ENCODE results near the gene FAM89B. TPM values are rescaled to one million over a fixed set of nuclear protein-coding genes. Genes with fewer than 3 reads are reported as not detected.

Gene FAM89B
- total RNA-seq, 4 donors from 2014 or later, result 57.8 to 73.3 (median 61.2) TPM

DNA sequence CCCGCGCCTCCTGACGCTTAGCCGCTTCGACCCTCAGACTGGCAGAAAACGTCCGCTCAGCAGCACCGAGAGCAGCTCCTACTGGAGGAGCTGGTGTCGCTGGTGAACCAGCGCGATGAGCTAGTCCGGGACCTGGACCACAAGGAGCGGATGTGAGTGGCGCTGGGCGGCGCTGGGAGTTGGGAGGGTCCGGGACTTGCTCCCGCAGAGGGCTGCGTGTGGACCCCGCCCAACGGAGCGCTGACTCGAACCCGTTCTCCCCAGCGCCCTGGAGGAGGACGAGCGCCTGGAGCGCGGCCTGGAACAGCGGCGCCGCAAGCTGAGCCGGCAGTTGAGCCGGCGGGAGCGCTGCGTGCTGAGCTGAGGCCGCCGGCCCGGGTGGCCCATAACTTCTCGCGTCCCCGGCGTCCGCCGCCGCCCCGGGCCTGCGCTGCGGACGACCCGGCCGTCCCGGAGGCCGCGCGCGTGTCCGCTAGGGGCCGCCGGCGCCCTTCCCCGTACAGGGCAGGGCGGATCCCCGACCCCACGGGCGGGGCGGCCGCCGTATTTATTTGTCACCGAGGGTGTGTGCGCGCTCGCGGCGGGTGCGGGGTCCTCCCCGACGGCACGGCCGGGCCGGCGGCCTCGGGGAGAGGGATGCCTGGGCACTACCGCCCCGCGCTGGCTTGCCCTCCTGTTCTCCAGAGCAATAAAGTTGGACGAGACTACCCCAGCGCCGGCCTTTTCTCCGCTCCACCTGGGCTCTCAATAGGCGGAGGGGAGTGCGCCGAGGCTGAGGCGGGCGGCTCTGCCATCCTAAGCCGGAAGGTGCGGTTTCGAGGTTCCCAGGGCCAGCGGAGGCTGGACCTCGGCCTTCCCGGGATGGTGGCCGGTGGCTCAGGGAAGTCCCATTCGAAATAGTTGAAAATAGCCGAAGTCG, 19.9 kb downstream of the FAM89B start:
- WGBS, 2 donors, result 58 to 63% methylated on average over 42 to 55 of the region's 106 CpGs
- DNase-seq (ENCODE audit: low spot score in 2 of 2), result no peak

DNA sequence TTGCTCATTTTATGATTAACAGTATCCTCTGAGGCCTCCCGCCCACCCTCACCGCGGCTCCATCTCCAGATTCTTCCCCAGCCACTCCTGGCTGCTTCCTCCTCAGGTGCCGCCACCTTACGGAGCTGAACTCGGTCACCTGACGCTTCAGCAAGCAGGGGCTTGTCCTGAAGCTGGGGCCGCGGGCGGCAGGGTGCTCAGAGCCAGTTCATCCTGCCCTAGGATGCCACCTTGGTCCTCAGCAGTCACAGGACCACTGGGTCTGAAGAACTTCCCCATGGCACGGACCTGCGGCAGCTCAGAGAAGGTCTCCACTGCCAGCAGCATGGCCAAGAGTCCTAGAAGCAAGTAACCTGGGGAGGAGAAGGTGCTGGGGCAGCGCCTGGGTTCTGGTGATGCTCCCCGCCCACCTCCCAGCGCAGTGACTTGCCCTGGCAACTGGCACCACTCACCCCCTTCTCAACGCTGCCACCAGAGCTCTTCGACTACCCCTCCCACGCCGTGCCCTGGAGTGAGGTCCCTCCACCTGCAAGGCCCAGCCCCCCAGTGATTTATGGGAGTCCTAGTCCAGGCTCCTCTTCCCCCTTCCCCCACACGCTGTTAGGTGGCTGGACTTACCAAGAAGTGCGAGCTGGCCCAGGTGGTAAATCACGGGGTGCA, 20.6 kb downstream of the FAM89B start:
- intact Hi-C loops (cut with DNase I; ENCODE audit: low total_unique reads), result no loop called here
- no peak overlapping the region for H3K4me3 ChIP-seq (ENCODE audit: low read depth, poor library complexity, severe bottlenecking)
- TF ChIP-seq, protein P1, sequence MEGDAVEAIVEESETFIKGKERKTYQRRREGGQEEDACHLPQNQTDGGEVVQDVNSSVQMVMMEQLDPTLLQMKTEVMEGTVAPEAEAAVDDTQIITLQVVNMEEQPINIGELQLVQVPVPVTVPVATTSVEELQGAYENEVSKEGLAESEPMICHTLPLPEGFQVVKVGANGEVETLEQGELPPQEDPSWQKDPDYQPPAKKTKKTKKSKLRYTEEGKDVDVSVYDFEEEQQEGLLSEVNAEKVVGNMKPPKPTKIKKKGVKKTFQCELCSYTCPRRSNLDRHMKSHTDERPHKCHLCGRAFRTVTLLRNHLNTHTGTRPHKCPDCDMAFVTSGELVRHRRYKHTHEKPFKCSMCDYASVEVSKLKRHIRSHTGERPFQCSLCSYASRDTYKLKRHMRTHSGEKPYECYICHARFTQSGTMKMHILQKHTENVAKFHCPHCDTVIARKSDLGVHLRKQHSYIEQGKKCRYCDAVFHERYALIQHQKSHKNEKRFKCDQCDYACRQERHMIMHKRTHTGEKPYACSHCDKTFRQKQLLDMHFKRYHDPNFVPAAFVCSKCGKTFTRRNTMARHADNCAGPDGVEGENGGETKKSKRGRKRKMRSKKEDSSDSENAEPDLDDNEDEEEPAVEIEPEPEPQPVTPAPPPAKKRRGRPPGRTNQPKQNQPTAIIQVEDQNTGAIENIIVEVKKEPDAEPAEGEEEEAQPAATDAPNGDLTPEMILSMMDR (IDR thresholded peaks at IDR 0.05), result no peak
- TF ChIP-seq POLR2A (IDR thresholded peaks at IDR 0.05), result no peak
- no peak for DNase-seq (ENCODE audit: low spot score in 2 of 2)
- 43 to 56% methylated on average over 21 to 22 of the region's 22 CpGs for WGBS, 2 donors

More for the DNA sequence above, 19.9 kb downstream of the FAM89B start:
- H3K4me3 ChIP-seq (ENCODE audit: low read depth, poor library complexity, severe bottlenecking), result no peak overlapping the region
- TF ChIP-seq, protein P1 (IDR thresholded peaks at IDR 0.05), result no peak
- no peak for TF ChIP-seq POLR2A (IDR thresholded peaks at IDR 0.05)
- intact Hi-C loops (cut with DNase I; ENCODE audit: low total_unique reads), result no loop called here

DNA sequence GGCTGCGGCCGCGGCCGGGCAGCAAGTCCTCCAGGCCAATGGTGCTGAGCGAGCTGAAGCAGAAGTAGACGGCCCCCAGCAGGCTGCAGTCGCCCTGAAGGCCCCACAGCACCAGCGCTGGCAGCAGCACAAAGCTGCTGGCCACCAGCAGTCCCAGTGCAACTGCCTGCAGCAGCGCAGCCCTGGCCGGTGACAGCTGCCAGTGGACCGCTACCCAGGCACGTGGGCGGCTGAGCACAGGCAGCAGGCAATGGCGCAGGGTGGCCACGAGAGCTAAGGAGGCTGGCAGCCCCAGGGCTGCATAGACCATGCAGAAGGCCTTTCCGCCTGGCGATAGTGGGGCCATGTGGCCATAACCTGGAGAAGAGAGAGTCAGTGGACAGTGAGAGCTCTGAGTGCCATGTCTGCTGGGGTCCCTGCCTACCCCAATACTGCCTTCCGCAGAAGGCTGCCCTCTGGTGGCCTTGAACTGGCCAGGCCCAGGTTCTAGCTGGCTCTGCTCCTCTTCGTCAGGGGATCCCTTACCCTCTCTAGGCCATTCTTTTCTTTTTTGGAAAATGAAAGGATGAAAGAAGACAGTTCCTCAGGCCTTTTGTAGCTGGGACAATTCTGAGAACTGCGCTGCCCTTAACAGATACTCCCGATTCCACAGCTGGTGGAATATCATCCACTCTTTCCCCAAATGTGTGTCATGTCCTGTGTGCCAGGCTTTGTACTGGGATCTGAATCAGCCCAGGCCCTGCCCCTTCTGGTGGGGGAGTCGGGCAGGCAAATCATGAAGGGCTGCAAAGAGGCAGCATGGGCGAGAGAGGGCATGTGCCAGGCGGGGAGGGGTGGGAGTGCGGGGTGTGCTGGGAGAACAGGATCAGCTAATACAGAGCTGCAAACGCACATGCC, 21.4 kb downstream of the FAM89B start:
- intact Hi-C loops (cut with DNase I; ENCODE audit: low total_unique reads), result no loop called here
- H3K4me3 ChIP-seq (ENCODE audit: low read depth, poor library complexity, severe bottlenecking), result no peak overlapping the region
- WGBS, 2 donors, result 56 to 57% methylated on average over 19 to 25 of the region's 26 CpGs
- TF ChIP-seq, protein P1 (IDR thresholded peaks at IDR 0.05), result no peak
- TF ChIP-seq POLR2A (IDR thresholded peaks at IDR 0.05), result no peak
- no peak for DNase-seq (ENCODE audit: low spot score in 2 of 2)

DNA sequence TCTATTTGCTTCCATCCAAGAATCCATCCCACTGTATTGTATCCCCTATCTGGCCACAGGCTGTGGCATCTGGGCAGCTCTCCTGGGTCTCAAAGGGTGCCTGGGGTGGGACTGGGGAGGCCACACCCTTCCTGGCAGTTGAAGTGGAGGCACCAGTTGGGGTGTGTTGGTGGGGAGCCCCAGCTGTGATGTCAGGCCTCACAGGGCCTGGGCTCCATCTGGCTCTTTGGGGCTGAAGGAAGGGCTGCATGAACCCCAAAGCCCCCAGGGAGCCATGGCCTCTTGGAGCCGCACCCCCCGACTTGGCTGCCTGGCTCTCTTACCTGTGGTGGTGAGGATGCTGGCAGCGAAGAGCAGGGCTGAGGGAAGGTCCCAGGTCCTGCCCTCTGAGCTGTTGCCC, 22.8 kb downstream of the FAM89B start:
- H3K4me3 ChIP-seq (ENCODE audit: low read depth, poor library complexity, severe bottlenecking), result no peak overlapping the region
- DNase-seq (ENCODE audit: low spot score in 2 of 2), result no peak
- 44 to 48% methylated on average over 3 of the region's 3 CpGs for WGBS, 2 donors

More for the DNA sequence above, 22.8 kb downstream of the FAM89B start:
- TF ChIP-seq, protein P1 (IDR thresholded peaks at IDR 0.05), result no peak
- no peak for TF ChIP-seq POLR2A (IDR thresholded peaks at IDR 0.05)
- intact Hi-C loops (cut with DNase I; ENCODE audit: low total_unique reads), result no loop called here
